ENCODE data around the gene CD300H.

DNA sequence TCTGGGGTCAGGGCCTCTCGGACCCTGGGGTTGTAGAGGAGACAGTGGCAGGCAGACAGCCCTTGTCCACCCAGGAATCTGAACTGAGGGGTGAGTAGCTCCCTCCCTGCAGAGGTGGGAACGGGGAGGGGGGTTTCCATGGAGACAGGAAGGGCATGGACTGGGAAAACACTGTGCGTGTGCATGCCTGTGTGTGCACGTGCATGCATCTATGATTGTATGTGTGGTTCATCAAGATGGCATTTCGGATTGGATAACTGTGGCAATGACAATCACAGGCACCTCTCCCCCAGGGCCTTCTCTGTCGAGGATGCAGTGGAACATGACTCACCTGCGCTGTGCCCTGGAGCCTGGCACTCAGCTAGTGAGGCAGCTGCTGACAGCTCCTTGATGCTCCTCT, 15.3 kb downstream of the CD300H start:
- TF ChIP-seq, protein P1, sequence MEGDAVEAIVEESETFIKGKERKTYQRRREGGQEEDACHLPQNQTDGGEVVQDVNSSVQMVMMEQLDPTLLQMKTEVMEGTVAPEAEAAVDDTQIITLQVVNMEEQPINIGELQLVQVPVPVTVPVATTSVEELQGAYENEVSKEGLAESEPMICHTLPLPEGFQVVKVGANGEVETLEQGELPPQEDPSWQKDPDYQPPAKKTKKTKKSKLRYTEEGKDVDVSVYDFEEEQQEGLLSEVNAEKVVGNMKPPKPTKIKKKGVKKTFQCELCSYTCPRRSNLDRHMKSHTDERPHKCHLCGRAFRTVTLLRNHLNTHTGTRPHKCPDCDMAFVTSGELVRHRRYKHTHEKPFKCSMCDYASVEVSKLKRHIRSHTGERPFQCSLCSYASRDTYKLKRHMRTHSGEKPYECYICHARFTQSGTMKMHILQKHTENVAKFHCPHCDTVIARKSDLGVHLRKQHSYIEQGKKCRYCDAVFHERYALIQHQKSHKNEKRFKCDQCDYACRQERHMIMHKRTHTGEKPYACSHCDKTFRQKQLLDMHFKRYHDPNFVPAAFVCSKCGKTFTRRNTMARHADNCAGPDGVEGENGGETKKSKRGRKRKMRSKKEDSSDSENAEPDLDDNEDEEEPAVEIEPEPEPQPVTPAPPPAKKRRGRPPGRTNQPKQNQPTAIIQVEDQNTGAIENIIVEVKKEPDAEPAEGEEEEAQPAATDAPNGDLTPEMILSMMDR (IDR thresholded peaks at IDR 0.05): no peak
- TF ChIP-seq POLR2AphosphoS5 (IDR thresholded peaks at IDR 0.05) (no peak), POLR2A (IDR thresholded peaks at IDR 0.05) (no peak)
